HFF-Myc (cell line): ENCODE results near the gene TES.

Source experiments
- DNase-seq: peaks from one replicate; pipeline ENCODE4 v3.0.0-alpha.2; 2011; ENCODE audit warnings: low read depth; ENCODE audit errors: extremely low read depth
- H3K4me3 ChIP-seq: replicated peaks from 2 replicates; pipeline ENCODE4 v1.5.1; 2011; ENCODE audit warnings: low read depth, mild to moderate bottlenecking, control low read depth, low read length
- TF ChIP-seq, protein P1 (sequence below): IDR thresholded peaks from 2 replicates; pipeline ENCODE4 v1.5.1; 2012; ENCODE audit warnings: mild to moderate bottlenecking, low read depth, low read length, control low read depth; ENCODE audit errors: missing control alignments

Gene TES

DNA sequence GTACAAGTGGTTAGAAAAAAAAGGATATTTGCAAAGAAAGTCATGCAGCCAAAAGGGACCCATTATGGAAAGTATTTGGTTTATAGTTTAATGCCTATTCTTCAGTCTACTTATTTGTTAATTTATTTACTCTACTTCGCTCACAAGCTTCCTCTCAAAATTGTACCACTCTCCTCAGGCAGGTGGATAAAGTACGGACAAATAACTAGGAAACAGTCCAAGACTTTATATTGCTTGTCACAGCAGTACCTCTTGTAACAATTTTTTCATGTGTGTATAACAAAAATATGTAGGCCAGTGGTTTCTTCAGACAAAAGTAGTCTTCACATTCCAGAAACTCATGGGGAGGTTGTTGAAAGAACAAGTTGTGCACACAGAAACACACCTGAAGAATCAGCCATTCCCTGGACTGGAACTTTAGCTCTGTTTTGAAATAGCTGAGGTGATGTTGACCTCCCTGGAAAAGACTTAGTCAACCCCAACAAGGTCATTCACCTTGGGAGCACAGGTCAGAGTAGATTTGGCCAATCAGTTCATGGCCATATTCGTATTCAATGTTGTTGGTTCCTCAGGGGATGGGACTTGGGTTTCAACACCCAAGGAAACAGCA lies 73.4 kb downstream of the TES start:
- no peak for DNase-seq
- H3K4me3 ChIP-seq, result no peak overlapping the region
- TF ChIP-seq, protein P1, sequence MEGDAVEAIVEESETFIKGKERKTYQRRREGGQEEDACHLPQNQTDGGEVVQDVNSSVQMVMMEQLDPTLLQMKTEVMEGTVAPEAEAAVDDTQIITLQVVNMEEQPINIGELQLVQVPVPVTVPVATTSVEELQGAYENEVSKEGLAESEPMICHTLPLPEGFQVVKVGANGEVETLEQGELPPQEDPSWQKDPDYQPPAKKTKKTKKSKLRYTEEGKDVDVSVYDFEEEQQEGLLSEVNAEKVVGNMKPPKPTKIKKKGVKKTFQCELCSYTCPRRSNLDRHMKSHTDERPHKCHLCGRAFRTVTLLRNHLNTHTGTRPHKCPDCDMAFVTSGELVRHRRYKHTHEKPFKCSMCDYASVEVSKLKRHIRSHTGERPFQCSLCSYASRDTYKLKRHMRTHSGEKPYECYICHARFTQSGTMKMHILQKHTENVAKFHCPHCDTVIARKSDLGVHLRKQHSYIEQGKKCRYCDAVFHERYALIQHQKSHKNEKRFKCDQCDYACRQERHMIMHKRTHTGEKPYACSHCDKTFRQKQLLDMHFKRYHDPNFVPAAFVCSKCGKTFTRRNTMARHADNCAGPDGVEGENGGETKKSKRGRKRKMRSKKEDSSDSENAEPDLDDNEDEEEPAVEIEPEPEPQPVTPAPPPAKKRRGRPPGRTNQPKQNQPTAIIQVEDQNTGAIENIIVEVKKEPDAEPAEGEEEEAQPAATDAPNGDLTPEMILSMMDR, result no peak

DNA sequence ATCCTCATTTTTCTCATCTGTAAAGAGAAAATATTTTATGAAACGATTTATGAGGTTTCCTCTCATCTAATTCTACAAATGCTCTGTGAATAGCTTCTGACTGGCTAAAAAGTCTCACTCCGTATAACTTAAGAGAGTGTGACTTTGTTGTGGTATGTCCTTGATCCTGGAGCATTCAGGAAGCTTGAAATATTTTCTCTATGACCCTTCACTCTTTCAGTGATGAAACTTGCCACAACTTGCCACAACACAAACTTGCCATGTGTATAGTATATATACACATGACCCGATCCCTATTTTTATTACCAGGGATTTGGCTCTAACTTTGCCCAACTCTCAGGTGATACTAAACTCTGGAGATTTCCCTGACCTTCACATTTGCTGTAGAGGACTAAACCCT lies 74.1 kb downstream of the TES start:
- no peak for DNase-seq
- no peak overlapping the region for H3K4me3 ChIP-seq
- TF ChIP-seq, protein P1, result no peak

DNA sequence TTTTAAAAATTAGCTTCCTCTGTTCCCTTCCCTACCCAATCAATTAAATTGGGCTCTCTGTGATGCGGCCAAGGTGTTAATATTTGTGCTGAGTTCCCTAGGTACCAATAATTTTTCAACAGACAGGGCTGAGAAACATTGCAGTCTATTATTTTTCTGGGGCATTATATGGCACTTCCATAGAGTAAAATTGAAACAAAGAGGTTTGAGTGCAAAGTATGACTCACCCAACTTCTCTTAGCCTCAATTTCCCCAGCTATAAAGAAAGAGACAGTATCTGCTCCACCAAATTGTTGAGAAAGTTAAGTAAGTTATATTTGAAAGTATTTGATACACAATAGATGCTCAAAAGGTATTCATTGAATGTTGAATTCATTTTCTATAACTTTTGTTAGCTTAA lies 74.9 kb downstream of the TES start:
- TF ChIP-seq, protein P1, result no peak
- no peak for DNase-seq
- H3K4me3 ChIP-seq, result no peak overlapping the region

DNA sequence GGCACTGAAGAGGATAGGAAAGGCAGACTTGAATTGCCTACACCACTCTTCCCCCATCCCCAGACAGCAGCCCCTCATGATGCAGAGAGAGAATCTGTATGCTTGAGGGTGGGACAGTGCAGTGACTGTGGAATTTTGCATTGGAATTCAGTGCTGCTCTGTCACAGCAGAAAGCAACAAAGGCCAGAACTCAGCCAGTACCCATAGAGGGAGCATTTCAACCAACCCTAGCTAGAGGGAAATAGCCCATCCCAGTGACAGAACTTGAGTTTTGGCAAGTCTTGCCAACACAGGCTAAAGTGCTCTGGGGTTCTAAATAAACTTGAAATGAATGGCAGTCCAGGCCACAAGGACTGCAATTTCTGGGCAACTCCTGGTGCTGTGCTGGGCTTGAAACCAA lies 80.4 kb downstream of the TES start:
- TF ChIP-seq, protein P1, result no peak
- DNase-seq, result no peak
- H3K4me3 ChIP-seq, result no peak overlapping the region

DNA sequence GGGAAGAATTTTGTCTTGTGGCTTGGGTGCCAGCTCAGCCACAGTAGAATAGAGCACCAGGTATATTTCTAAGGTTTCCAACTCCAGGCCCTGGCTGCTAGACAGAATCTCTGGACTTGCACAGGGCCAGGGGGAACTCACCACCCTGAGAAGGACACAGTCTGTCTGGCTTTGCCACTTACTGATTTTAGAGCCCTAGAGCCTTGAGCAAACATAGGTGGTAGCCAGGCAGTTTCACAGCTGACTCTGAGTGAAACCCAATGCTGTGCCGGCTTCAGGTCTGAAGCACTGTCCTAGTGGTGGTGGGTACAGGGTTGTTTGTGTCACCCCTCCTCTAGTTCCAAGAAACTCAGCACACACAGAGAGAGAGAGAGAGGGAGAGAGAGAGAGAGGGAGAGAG lies 81.6 kb downstream of the TES start:
- no peak overlapping the region for H3K4me3 ChIP-seq
- DNase-seq, result no peak
- TF ChIP-seq, protein P1, result no peak

DNA sequence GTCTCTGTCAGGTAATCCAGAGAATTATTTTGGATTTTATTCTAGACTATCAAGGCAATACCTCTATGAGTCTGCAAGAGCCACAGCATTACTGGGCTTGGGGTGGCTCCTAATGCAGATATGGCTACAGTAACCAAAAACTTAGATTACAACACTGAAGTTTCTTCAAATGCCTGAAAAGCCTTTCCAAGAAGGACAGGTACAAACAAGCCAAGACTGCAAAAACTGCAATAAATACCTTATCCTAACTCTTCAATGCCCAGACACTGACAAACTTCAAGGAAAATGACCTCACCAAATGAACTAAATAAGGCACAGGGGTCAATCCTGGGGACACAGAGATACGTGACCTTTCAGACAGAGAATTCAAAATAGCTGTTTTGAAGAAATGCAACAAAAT lies 82.0 kb downstream of the TES start:
- H3K4me3 ChIP-seq, result no peak overlapping the region
- DNase-seq, result no peak
- TF ChIP-seq, protein P1, result no peak

DNA sequence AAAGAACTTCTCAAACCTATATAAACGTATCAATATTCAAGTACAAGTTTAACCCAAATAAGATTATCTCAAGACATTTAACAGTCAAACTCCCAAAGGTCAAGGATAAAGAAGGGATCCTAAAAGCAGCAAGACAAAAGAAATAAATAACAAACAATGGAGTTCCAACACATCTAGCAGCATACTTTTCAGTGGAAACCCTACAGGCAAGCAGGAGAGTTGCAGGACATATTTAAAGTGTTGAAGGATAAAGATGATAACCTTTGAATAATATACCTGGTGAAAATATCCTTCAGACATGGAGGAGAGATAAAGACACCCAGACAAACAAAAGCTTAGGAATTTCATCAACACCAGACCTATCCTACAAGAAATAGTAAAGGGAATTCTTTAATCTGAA lies 82.8 kb downstream of the TES start:
- H3K4me3 ChIP-seq, result no peak overlapping the region
- no peak for DNase-seq
- TF ChIP-seq, protein P1, result no peak
